ENCODE data around the gene BCKDK.

BCKDK gene

GRCh38 chr16:31130336-31130891 is 22.2 kb downstream of the BCKDK start:
- Histone ChIP-seq H3K27me3 (ENCODE audit: control insufficient read depth in 1 of 2, insufficient read depth in 2 of 2, low read length in 2 of 2) (peaks cover 5 to 8% of the 10 kb centered on the region in 2 donors), H3K9ac (ENCODE audit: low read length in 2 of 2) (no peak overlapping the region), H3K4me1 (ENCODE audit: control insufficient read depth, insufficient read depth, low read length) (peaks cover 6% of the 10 kb centered on the region), H3K36me3 (ENCODE audit: control insufficient read depth in 2 of 2, insufficient read depth in 2 of 2, low read length in 2 of 2) (peaks cover 39 to 47% of the 10 kb centered on the region in 2 donors), H3K9me3 (ENCODE audit: control insufficient read depth in 2 of 2, low read length in 2 of 2) (no peaks in the 10 kb centered on the region), H3K27ac (ENCODE audit: low read length) (no peak overlapping the region), H3K4me3 (ENCODE audit: low read length in 2 of 2) (no peak overlapping the region)

GRCh38 chr16:31130899-31131298 is 22.7 kb downstream of the BCKDK start:
- H3K9ac ChIP-seq (ENCODE audit: low read length in 2 of 2), result no peak overlapping the region
- H3K36me3 ChIP-seq (ENCODE audit: control insufficient read depth in 2 of 2, insufficient read depth in 2 of 2, low read length in 2 of 2), result peaks cover 39 to 47% of the 10 kb centered on the region in 2 donors
- no peaks in the 10 kb centered on the region for H3K9me3 ChIP-seq (ENCODE audit: control insufficient read depth in 2 of 2, low read length in 2 of 2)
- H3K4me3 ChIP-seq (ENCODE audit: low read length in 2 of 2), result no peak overlapping the region
- no peak overlapping the region for H3K27ac ChIP-seq (ENCODE audit: low read length)
- peaks cover 10 to 12% of the 10 kb centered on the region in 2 donors for H3K27me3 ChIP-seq (ENCODE audit: control insufficient read depth in 1 of 2, insufficient read depth in 2 of 2, low read length in 2 of 2)
- peaks cover 6% of the 10 kb centered on the region for H3K4me1 ChIP-seq (ENCODE audit: control insufficient read depth, insufficient read depth, low read length)

GRCh38 chr16:31131416-31131815 is 23.2 kb downstream of the BCKDK start:
- H3K9ac ChIP-seq (ENCODE audit: low read length in 2 of 2), result no peak overlapping the region
- H3K36me3 ChIP-seq (ENCODE audit: control insufficient read depth in 2 of 2, insufficient read depth in 2 of 2, low read length in 2 of 2), result peaks cover 39 to 46% of the 10 kb centered on the region in 2 donors
- H3K27ac ChIP-seq (ENCODE audit: low read length), result no peak overlapping the region
- H3K4me1 ChIP-seq (ENCODE audit: control insufficient read depth, insufficient read depth, low read length), result peaks cover 6% of the 10 kb centered on the region
- no peaks in the 10 kb centered on the region for H3K9me3 ChIP-seq (ENCODE audit: control insufficient read depth in 2 of 2, low read length in 2 of 2)
- peaks cover 12 to 14% of the 10 kb centered on the region in 2 donors for H3K27me3 ChIP-seq (ENCODE audit: control insufficient read depth in 1 of 2, insufficient read depth in 2 of 2, low read length in 2 of 2)
- H3K4me3 ChIP-seq (ENCODE audit: low read length in 2 of 2), result no peak overlapping the region

- H3K36me3 ChIP-seq (ENCODE audit: control insufficient read depth in 2 of 2, insufficient read depth in 2 of 2, low read length in 2 of 2), result peaks cover 39 to 45% of the 10 kb centered on the region in 2 donors
- no peak overlapping the region for H3K9ac ChIP-seq (ENCODE audit: low read length in 2 of 2)
- H3K27ac ChIP-seq (ENCODE audit: low read length), result no peak overlapping the region
Measured at GRCh38 chr16:31131841-31132271, 23.7 kb downstream of the BCKDK start.

GRCh38 chr16:31132303-31132979 is 24.3 kb downstream of the BCKDK start:
- Histone ChIP-seq H3K4me1 (ENCODE audit: control insufficient read depth, insufficient read depth, low read length) (peaks cover 6% of the 10 kb centered on the region), H3K27ac (ENCODE audit: low read length) (no peak overlapping the region), H3K4me3 (ENCODE audit: low read length in 2 of 2) (no peak overlapping the region), H3K9ac (ENCODE audit: low read length in 2 of 2) (no peak overlapping the region), H3K27me3 (ENCODE audit: control insufficient read depth in 1 of 2, insufficient read depth in 2 of 2, low read length in 2 of 2) (peaks cover 12 to 14% of the 10 kb centered on the region in 2 donors), H3K9me3 (ENCODE audit: control insufficient read depth in 2 of 2, low read length in 2 of 2) (no peaks in the 10 kb centered on the region), H3K36me3 (ENCODE audit: control insufficient read depth in 2 of 2, insufficient read depth in 2 of 2, low read length in 2 of 2) (peaks cover 33 to 40% of the 10 kb centered on the region in 2 donors)

More at GRCh38 chr16:31131841-31132271, 23.7 kb downstream of the BCKDK start:
- no peak overlapping the region for H3K4me3 ChIP-seq (ENCODE audit: low read length in 2 of 2)
- H3K4me1 ChIP-seq (ENCODE audit: control insufficient read depth, insufficient read depth, low read length), result peaks cover 6% of the 10 kb centered on the region
- peaks cover 12 to 14% of the 10 kb centered on the region in 2 donors for H3K27me3 ChIP-seq (ENCODE audit: control insufficient read depth in 1 of 2, insufficient read depth in 2 of 2, low read length in 2 of 2)
- H3K9me3 ChIP-seq (ENCODE audit: control insufficient read depth in 2 of 2, low read length in 2 of 2), result no peaks in the 10 kb centered on the region

- H3K27ac ChIP-seq (ENCODE audit: low read length), result no peak overlapping the region
- peaks cover 26 to 35% of the 10 kb centered on the region in 2 donors for H3K36me3 ChIP-seq (ENCODE audit: control insufficient read depth in 2 of 2, insufficient read depth in 2 of 2, low read length in 2 of 2)
- H3K4me3 ChIP-seq (ENCODE audit: low read length in 2 of 2), result no peak overlapping the region
- no peaks in the 10 kb centered on the region for H3K9me3 ChIP-seq (ENCODE audit: control insufficient read depth in 2 of 2, low read length in 2 of 2)
- H3K27me3 ChIP-seq (ENCODE audit: control insufficient read depth in 1 of 2, insufficient read depth in 2 of 2, low read length in 2 of 2), result peaks cover 12 to 14% of the 10 kb centered on the region in 2 donors
- H3K9ac ChIP-seq (ENCODE audit: low read length in 2 of 2), result no peak overlapping the region
- H3K4me1 ChIP-seq (ENCODE audit: control insufficient read depth, insufficient read depth, low read length), result peaks cover 6% of the 10 kb centered on the region
Measured at GRCh38 chr16:31133046-31133501, 24.9 kb downstream of the BCKDK start.

GRCh38 chr16:31134091-31134571 is 25.9 kb downstream of the BCKDK start:
- H3K4me1 ChIP-seq (ENCODE audit: control insufficient read depth, insufficient read depth, low read length), result peaks cover 6% of the 10 kb centered on the region
- peaks cover 18 to 27% of the 10 kb centered on the region in 2 donors for H3K36me3 ChIP-seq (ENCODE audit: control insufficient read depth in 2 of 2, insufficient read depth in 2 of 2, low read length in 2 of 2)
- peaks cover 12 to 14% of the 10 kb centered on the region in 2 donors for H3K27me3 ChIP-seq (ENCODE audit: control insufficient read depth in 1 of 2, insufficient read depth in 2 of 2, low read length in 2 of 2)
- H3K4me3 ChIP-seq (ENCODE audit: low read length in 2 of 2), result no peak overlapping the region
- no peak overlapping the region for H3K27ac ChIP-seq (ENCODE audit: low read length)
- H3K9ac ChIP-seq (ENCODE audit: low read length in 2 of 2), result no peak overlapping the region
- H3K9me3 ChIP-seq (ENCODE audit: control insufficient read depth in 2 of 2, low read length in 2 of 2), result no peaks in the 10 kb centered on the region

GRCh38 chr16:31134625-31135534 is 26.7 kb downstream of the BCKDK start:
- Histone ChIP-seq H3K4me3 (ENCODE audit: low read length in 2 of 2) (no peak overlapping the region), H3K4me1 (ENCODE audit: control insufficient read depth, insufficient read depth, low read length) (no peaks in the 10 kb centered on the region), H3K9me3 (ENCODE audit: control insufficient read depth in 2 of 2, low read length in 2 of 2) (no peaks in the 10 kb centered on the region), H3K27ac (ENCODE audit: low read length) (no peak overlapping the region), H3K9ac (ENCODE audit: low read length in 2 of 2) (peak overlapping the region in 1 of 2 donors; percentile 58), H3K36me3 (ENCODE audit: control insufficient read depth in 2 of 2, insufficient read depth in 2 of 2, low read length in 2 of 2) (peaks cover 12 to 20% of the 10 kb centered on the region in 2 donors), H3K27me3 (ENCODE audit: control insufficient read depth in 1 of 2, insufficient read depth in 2 of 2, low read length in 2 of 2) (peaks cover 12 to 14% of the 10 kb centered on the region in 2 donors)

GRCh38 chr16:31135535-31136286 is 27.5 kb downstream of the BCKDK start, which contains the start of gene PRSS8:
TSS of gene PRSS8 (minus strand) at chr16:31135727. CDS start at chr16:31135498, 229 bp downstream.
- Histone ChIP-seq H3K4me3 (ENCODE audit: low read length in 2 of 2) (no peak within 1 kb of the TSS), H3K4me1 (ENCODE audit: control insufficient read depth, insufficient read depth, low read length) (peaks cover 3% of the 10 kb centered on the region), H3K36me3 (ENCODE audit: control insufficient read depth in 2 of 2, insufficient read depth in 2 of 2, low read length in 2 of 2) (peaks cover 5 to 15% of the 10 kb centered on the region in 2 donors), H3K27me3 (ENCODE audit: control insufficient read depth in 1 of 2, insufficient read depth in 2 of 2, low read length in 2 of 2) (peaks cover 12 to 14% of the 10 kb centered on the region in 2 donors), H3K9ac (ENCODE audit: low read length in 2 of 2) (peak within 1 kb of the TSS in 1 of 2 donors; percentile 58), H3K27ac (ENCODE audit: low read length) (no peak within 1 kb of the TSS), H3K9me3 (ENCODE audit: control insufficient read depth in 2 of 2, low read length in 2 of 2) (no peaks in the 10 kb centered on the region)

GRCh38 chr16:31136287-31136662 is 28.1 kb downstream of the BCKDK start:
- Histone ChIP-seq H3K27me3 (ENCODE audit: control insufficient read depth in 1 of 2, insufficient read depth in 2 of 2, low read length in 2 of 2) (peaks cover 12 to 14% of the 10 kb centered on the region in 2 donors), H3K27ac (ENCODE audit: low read length) (no peak overlapping the region), H3K4me3 (ENCODE audit: low read length in 2 of 2) (no peak overlapping the region), H3K9me3 (ENCODE audit: control insufficient read depth in 2 of 2, low read length in 2 of 2) (no peaks in the 10 kb centered on the region), H3K4me1 (ENCODE audit: control insufficient read depth, insufficient read depth, low read length) (peaks cover 4% of the 10 kb centered on the region), H3K36me3 (ENCODE audit: control insufficient read depth in 2 of 2, insufficient read depth in 2 of 2, low read length in 2 of 2) (peaks cover 2 to 12% of the 10 kb centered on the region in 2 donors), H3K9ac (ENCODE audit: low read length in 2 of 2) (no peak overlapping the region)
